Measurements from ENCODE around the gene USH2A.

DNA sequence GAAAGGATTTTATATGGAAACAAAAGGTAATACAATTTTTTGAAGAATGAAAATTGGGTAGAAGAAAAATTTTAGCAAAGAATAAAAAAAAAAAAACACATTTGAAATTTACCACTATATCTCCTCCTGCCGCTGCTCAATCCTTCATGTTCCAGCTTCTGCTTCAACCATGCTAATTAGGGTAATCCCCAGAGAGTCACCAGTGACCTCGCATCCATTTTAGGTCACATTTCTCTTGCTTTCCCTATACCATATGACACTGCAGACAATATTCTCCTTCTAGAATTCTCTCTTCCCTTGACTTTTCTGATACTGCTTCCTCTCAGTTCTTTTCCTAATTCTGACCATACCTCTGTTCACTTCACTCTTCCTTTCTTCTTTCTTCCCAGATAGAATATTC, 237.1 kb downstream of the USH2A start:
- TF ChIP-seq, protein P1, sequence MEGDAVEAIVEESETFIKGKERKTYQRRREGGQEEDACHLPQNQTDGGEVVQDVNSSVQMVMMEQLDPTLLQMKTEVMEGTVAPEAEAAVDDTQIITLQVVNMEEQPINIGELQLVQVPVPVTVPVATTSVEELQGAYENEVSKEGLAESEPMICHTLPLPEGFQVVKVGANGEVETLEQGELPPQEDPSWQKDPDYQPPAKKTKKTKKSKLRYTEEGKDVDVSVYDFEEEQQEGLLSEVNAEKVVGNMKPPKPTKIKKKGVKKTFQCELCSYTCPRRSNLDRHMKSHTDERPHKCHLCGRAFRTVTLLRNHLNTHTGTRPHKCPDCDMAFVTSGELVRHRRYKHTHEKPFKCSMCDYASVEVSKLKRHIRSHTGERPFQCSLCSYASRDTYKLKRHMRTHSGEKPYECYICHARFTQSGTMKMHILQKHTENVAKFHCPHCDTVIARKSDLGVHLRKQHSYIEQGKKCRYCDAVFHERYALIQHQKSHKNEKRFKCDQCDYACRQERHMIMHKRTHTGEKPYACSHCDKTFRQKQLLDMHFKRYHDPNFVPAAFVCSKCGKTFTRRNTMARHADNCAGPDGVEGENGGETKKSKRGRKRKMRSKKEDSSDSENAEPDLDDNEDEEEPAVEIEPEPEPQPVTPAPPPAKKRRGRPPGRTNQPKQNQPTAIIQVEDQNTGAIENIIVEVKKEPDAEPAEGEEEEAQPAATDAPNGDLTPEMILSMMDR (IDR thresholded peaks at IDR 0.05): no peak
- TF ChIP-seq POLR2A (IDR thresholded peaks at IDR 0.05): no peak
